H1 (cell line): ENCODE measurements around the gene ST14. TPM values are rescaled to one million over a fixed set of nuclear protein-coding genes. Genes with fewer than 3 reads are reported as not detected.
A peak's percentile ranks its signal among the peaks of the same experiment; 100 is the strongest.

Experiments used
- CTCF ChIA-PET: fragments of 300-600 bp; sonication (Branson Sonifier 250); formaldehyde crosslinking; loops from one replicate; lab custom pipeline; 2021; ENCODE audit not compliant: partially characterized antibody; lab: Charles Lee
- POLR2A ChIA-PET: fragments of 300-600 bp; sonication (Branson Sonifier 250); formaldehyde crosslinking; loops from one replicate; lab custom pipeline; 2021; ENCODE audit warnings: inconsistent platforms; ENCODE audit not compliant: partially characterized antibody; lab: Charles Lee
- DNase-seq, 2 experiments: peaks; one replicate each; pipeline versions ENCODE4 v3.0.0 to v3.0.0-alpha.2; 2010 to 2022; ENCODE audit warnings: low spot score in 2 of 2, low read depth in 1 of 2, mixed read lengths in 1 of 2
- FAIRE-seq: peaks from 2 replicates; lab custom pipeline; 2011; peaks lifted over from hg19 to GRCh38; lab: Jason Lieb, UNC
- H2AFZ ChIP-seq: 2 replicates; pipeline ENCODE4 v1.8.1; 2012; ENCODE audit warnings: low read length, inconsistent platforms
- H2AK5ac ChIP-seq: 2 replicates; pipeline ENCODE4 v1.6.1; 2013; ENCODE audit warnings: low read depth, low read length
- H2BK120ac ChIP-seq: replicated peaks from 2 replicates; pipeline ENCODE3; 2013; ENCODE audit warnings: low read depth, low read length, inconsistent platforms
- H2BK12ac ChIP-seq: 2 replicates; pipeline ENCODE4 v1.6.1; 2013; ENCODE audit warnings: low read depth, low read length
- H2BK15ac ChIP-seq: 2 replicates; pipeline ENCODE4 v1.6.1; 2013; ENCODE audit warnings: low read length
- H2BK20ac ChIP-seq: 2 replicates; pipeline ENCODE4 v1.6.1; 2013; ENCODE audit warnings: low read length
- H2BK5ac ChIP-seq: 2 replicates; pipeline ENCODE4 v1.6.1; 2013; ENCODE audit warnings: low read depth, low read length
- H3K14ac ChIP-seq: 2 replicates; pipeline ENCODE4 v1.6.1; 2013; ENCODE audit warnings: inconsistent platforms; ENCODE audit not compliant: insufficient read length
- H3K18ac ChIP-seq: 2 replicates; pipeline ENCODE4 v1.6.1; 2013; ENCODE audit warnings: low read length; ENCODE audit errors: extremely low read depth
- H3K23ac ChIP-seq: 2 replicates; pipeline ENCODE4 v1.6.1; 2013; ENCODE audit warnings: inconsistent platforms; ENCODE audit not compliant: insufficient read length
- H3K23me2 ChIP-seq: 2 replicates; pipeline ENCODE4 v1.6.1; 2013; ENCODE audit warnings: low read depth, low read length
- H3K27ac ChIP-seq: 2 replicates; pipeline ENCODE4 v1.6.1; 2011; ENCODE audit warnings: low read depth, low read length, inconsistent platforms
- H3K27me3 ChIP-seq, 4 experiments: replicated peaks in 1 of 4; 1 replicate in 1 of 4; 2 replicates in 3 of 4; pipeline versions ENCODE4 v1.6.1 to v1.8.1; 2011 to 2013; ENCODE audit warnings: low read length in 3 of 4, mild to moderate bottlenecking in 3 of 4, inconsistent platforms in 2 of 4, mixed read lengths in 2 of 4, moderate library complexity in 1 of 4; ENCODE audit not compliant: control insufficient read depth in 3 of 4, insufficient read depth in 3 of 4; ENCODE audit errors: extremely low read depth in 1 of 4
- H3K36me3 ChIP-seq, 4 experiments: 2 replicates each; pipeline versions ENCODE4 v1.6.1 to v1.8.1; 2011 to 2013; ENCODE audit warnings: mild to moderate bottlenecking in 4 of 4, low read length in 3 of 4, moderate library complexity in 2 of 4, control low read depth in 1 of 4, inconsistent platforms in 1 of 4; ENCODE audit not compliant: insufficient read depth in 4 of 4, control insufficient read depth in 2 of 4
- H3K4ac ChIP-seq: replicated peaks from 2 replicates; pipeline ENCODE3; 2013; ENCODE audit warnings: low read length, low read depth, mixed read lengths, inconsistent platforms; ENCODE audit not compliant: insufficient read length
- H3K4me1 ChIP-seq, 4 experiments: replicated peaks in 1 of 4; 1 replicate in 1 of 4; 2 replicates in 3 of 4; pipeline versions ENCODE4 v1.6.1 to v1.8.1; 2011 to 2013; ENCODE audit warnings: low read length in 3 of 4, inconsistent platforms in 2 of 4, mixed read lengths in 1 of 4; ENCODE audit not compliant: insufficient read depth in 4 of 4, control insufficient read depth in 3 of 4
- H3K4me2 ChIP-seq, 2 experiments: 2 replicates each; pipeline versions ENCODE4 v1.6.1 to v1.8.1; 2011 to 2013; ENCODE audit warnings: low read depth in 2 of 2, low read length in 2 of 2, control low read depth in 1 of 2, inconsistent platforms in 1 of 2, mild to moderate bottlenecking in 1 of 2; ENCODE audit not compliant: insufficient read depth in 1 of 2
- H3K4me3 ChIP-seq, 4 experiments: fragments of 200-600, 300-600 bp in 1 of 4; sonication (generic), shearing (Covaris generic), sonication (Bioruptor Twin) in 1 of 4; 2 replicates each; pipeline versions ENCODE4 v1.5.1 to v1.8.1; 2011 to 2016; ENCODE audit warnings: low read length in 4 of 4, low read depth in 3 of 4, control low read depth in 2 of 4, inconsistent platforms in 2 of 4, mild to moderate bottlenecking in 2 of 4, mixed read lengths in 1 of 4, moderate library complexity in 1 of 4; ENCODE audit not compliant: insufficient read depth in 2 of 4; ENCODE audit errors: extremely low read depth in 1 of 4
- H3K56ac ChIP-seq: replicated peaks from 2 replicates; pipeline ENCODE3; 2013; ENCODE audit warnings: low read depth, mild to moderate bottlenecking, mixed read lengths, low read length, inconsistent platforms; ENCODE audit not compliant: insufficient read length
- H3K79me1 ChIP-seq: 2 replicates; pipeline ENCODE4 v1.6.1; 2013; ENCODE audit warnings: low read depth, low read length, control low read depth
- H3K79me2 ChIP-seq, 2 experiments: 2 replicates each; pipeline versions ENCODE4 v1.6.1 to v1.8.1; 2012 to 2013; ENCODE audit warnings: low read length in 2 of 2, mild to moderate bottlenecking in 2 of 2, inconsistent platforms in 1 of 2; ENCODE audit not compliant: insufficient read depth in 2 of 2, control insufficient read depth in 1 of 2
- H3K9ac ChIP-seq, 4 experiments: replicated peaks in 1 of 4; 1 replicate in 1 of 4; 2 replicates in 3 of 4; pipeline versions ENCODE4 v1.6.1 to v1.8.1; 2011 to 2013; ENCODE audit warnings: low read depth in 3 of 4, low read length in 3 of 4, control low read depth in 2 of 4, mild to moderate bottlenecking in 2 of 4, moderate library complexity in 2 of 4, inconsistent platforms in 1 of 4; ENCODE audit errors: extremely low read depth in 1 of 4
- H3K9me3 ChIP-seq, 2 experiments: 2 replicates each; pipeline versions ENCODE4 v1.6.1 to v1.8.1; 2012 to 2013; ENCODE audit warnings: mild to moderate bottlenecking in 2 of 2, moderate library complexity in 2 of 2, control low read depth in 1 of 2, inconsistent platforms in 1 of 2, low read depth in 1 of 2, low read length in 1 of 2, mixed read lengths in 1 of 2; ENCODE audit not compliant: insufficient read depth in 2 of 2
- H4K20me1 ChIP-seq, 2 experiments: replicated peaks in 1 of 2; 2 replicates each; pipeline versions ENCODE3 to v1.8.1; 2011 to 2013; ENCODE audit warnings: inconsistent platforms in 2 of 2, low read length in 2 of 2, mild to moderate bottlenecking in 1 of 2; ENCODE audit not compliant: insufficient read depth in 2 of 2, control insufficient read depth in 1 of 2
- H4K5ac ChIP-seq: 2 replicates; pipeline ENCODE4 v1.6.1; 2013; ENCODE audit warnings: low read length, low read depth, mixed read lengths, inconsistent platforms; ENCODE audit not compliant: insufficient read length
- H4K8ac ChIP-seq: 2 replicates; pipeline ENCODE4 v1.8.0; 2013; ENCODE audit warnings: mild to moderate bottlenecking, moderate library complexity, low read length, inconsistent platforms; ENCODE audit not compliant: insufficient read depth; ENCODE audit errors: extremely low read depth
- H4K91ac ChIP-seq: replicated peaks from 2 replicates; pipeline ENCODE3; 2013; ENCODE audit warnings: low read length, mixed read lengths, inconsistent platforms; ENCODE audit not compliant: insufficient read length
- BRCA1 ChIP-seq: IDR thresholded peaks from 2 replicates; pipeline ENCODE4 v1.6.1; 2012; ENCODE audit warnings: low read depth, low read length, improper control_type of control experiment
- CEBPB ChIP-seq: IDR thresholded peaks from 2 replicates; pipeline ENCODE4 v1.6.1; 2012; ENCODE audit warnings: low read depth, low read length
- CTBP2 ChIP-seq: IDR thresholded peaks from 2 replicates; pipeline ENCODE4 v1.7.0; 2011; ENCODE audit warnings: borderline replicate concordance, mild to moderate bottlenecking, moderate library complexity, mixed read lengths, low read length; ENCODE audit not compliant: insufficient read depth, insufficient read length
- POU5F1 ChIP-seq: IDR thresholded peaks from 2 replicates; pipeline ENCODE4 v1.6.1; 2011; ENCODE audit warnings: low read depth, mild to moderate bottlenecking, low read length, moderate library complexity
- RAD21 ChIP-seq, 2 experiments: IDR thresholded peaks in 1 of 2; conservative IDR thresholded peaks in 1 of 2; 2 replicates each; pipeline ENCODE4 v1.6.1; 2011; ENCODE audit warnings: low read depth in 2 of 2, low read length in 2 of 2, improper control_type of control experiment in 1 of 2, inconsistent platforms in 1 of 2, mild to moderate bottlenecking in 1 of 2, moderate library complexity in 1 of 2
- RBBP5 ChIP-seq: IDR thresholded peaks from 2 replicates; pipeline ENCODE4 v1.7.1; 2012; ENCODE audit warnings: low read depth, mild to moderate bottlenecking, inconsistent platforms, low read length, moderate library complexity, borderline replicate concordance
- SIX5 ChIP-seq: IDR thresholded peaks from 2 replicates; pipeline ENCODE4 v1.6.1; 2011; ENCODE audit warnings: mild to moderate bottlenecking, low read depth, low read length
- TAF7 ChIP-seq: optimal IDR thresholded peaks from 2 replicates; pipeline ENCODE3; 2011; ENCODE audit warnings: low read depth, mild to moderate bottlenecking, inconsistent platforms, low read length, moderate library complexity, borderline replicate concordance
- WGBS, 2 experiments: shearing (Covaris generic) in 1 of 2; methylation state at CpG; one replicate each; pipeline versions ENCODE4 v1.1.6 to v1.1.7; 2013 to 2015; ENCODE audit warnings: low lambda C conversion rate in 2 of 2, mixed read lengths in 2 of 2, inconsistent platforms in 1 of 2, low coverage in 1 of 2, missing lambda C conversion rate in 1 of 2; ENCODE audit not compliant: insufficient replicate concordance in 2 of 2, insufficient coverage in 1 of 2, insufficient read length in 1 of 2; ENCODE audit errors: extremely low coverage in 1 of 2, missing lambda C conversion rate in 1 of 2; 5-methylcytosine and 5-hydroxymethylcytosine counted together
- polyA plus RNA-seq, 7 experiments: library from polyadenylated mRNA; depleted of rRNA in 3 of 7; stranded (reverse) in 5 of 7; unstranded in 2 of 7; fragments of >200 nt in 5 of 7; fragments of 200-250 nt in 2 of 7; gene quantifications; 1 replicate in 5 of 7; 2 replicates in 1 of 7; 4 replicates in 1 of 7; pipeline versions ENCODE4 v1.2.1 to v1.2.3, GENCODE V29; 2011 to 2013; ENCODE audit warnings: missing spikeins in 2 of 7, mixed read lengths in 2 of 7
- total RNA-seq: library from RNA; stranded (reverse); fragmentation: NEBNext Ultra II Directional; extraction: Animal tissue kit (Norgen Biotek cat#: 25700); gene quantifications from 2 replicates; pipeline ENCODE4 v1.2.1, GENCODE V29; 2021
- TF ChIP-seq, protein P1 (sequence below): IDR thresholded peaks from 2 replicates; pipeline ENCODE4 v1.6.1; 2012; ENCODE audit warnings: inconsistent platforms

The ST14 gene
- total and polyA plus RNA-seq, 2 of the 8 experiments (the other 6 are each of a cell fraction or from before 2014, with no cell fraction given): 22.4 to 24.9 TPM

DNA sequence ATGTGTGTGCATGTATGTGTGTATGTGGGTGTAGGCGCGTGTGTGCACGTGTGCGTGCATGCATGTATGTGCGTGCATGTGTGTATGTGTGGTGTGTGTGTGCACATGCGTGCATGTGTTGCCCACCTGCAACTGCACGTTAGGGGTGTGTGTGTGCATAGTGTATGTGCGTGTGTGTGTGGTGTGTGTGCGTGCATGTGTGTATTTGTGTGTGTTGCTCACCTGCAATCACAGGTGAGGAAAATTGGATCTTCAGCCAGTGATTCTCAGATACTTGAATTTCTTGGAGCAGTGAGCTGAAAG, 54.3 kb downstream of the ST14 start:
- no peaks in the 10 kb centered on the region for H3K27me3 ChIP-seq

More for the DNA sequence above, 54.3 kb downstream of the ST14 start:
- Histone ChIP-seq H3K9ac (no peak overlapping the region), H4K8ac (no peak overlapping the region), H3K36me3 (no peaks in the 10 kb centered on the region; a peak in 1 of 8 replicates), H2AFZ (no peak overlapping the region), H2BK12ac (peak overlapping the region; percentile 18; the same call in 1 of the 2 replicates), H4K91ac (peak overlapping the region; percentile 89), H3K27ac (no peak overlapping the region), H3K4me2 (no peak overlapping the region), H3K79me2 (no peaks in the 10 kb centered on the region), H3K4ac (peak overlapping the region; percentile 80), H2BK20ac (peak overlapping the region; percentile 40; the same call in 1 of the 2 replicates), H2BK15ac (peak overlapping the region; percentile 63; the same call in 1 of the 2 replicates), H3K4me1 (peaks cover 0 to 16% (median 12%) of the 10 kb centered on the region in 4 experiments; a peak in 6 of 7 replicates), H2BK120ac (peak overlapping the region; percentile 33), H2AK5ac (peak overlapping the region; percentile 58; the same call in 1 of the 2 replicates), H3K9me3 (no peaks in the 10 kb centered on the region), H2BK5ac (no peak overlapping the region), H4K5ac (no peak overlapping the region), H3K79me1 (no peaks in the 10 kb centered on the region), H3K4me3 (no peak overlapping the region), H3K18ac (no peak overlapping the region), H4K20me1 (peaks cover 0 to 3% of the 10 kb centered on the region in 2 experiments), H3K56ac (no peak overlapping the region), H3K23ac (no peak overlapping the region), H3K23me2 (no peaks in the 10 kb centered on the region), H3K14ac (no peak overlapping the region)
- CTCF ChIA-PET: interaction anchor here (0.7 to 3.1 kb wide), 2 partner anchors 217 to 219 kb away, joined by 4 to 18 read pairs; no protein-coding TSS in a partner anchor
- 91% methylated on average over 9 of the region's 9 CpGs; no CpG with 5 or more reads in 1 of the 2 experiments for WGBS, 2 experiments
- POLR2A ChIA-PET: no interaction called here
- TF ChIP-seq, protein P1, sequence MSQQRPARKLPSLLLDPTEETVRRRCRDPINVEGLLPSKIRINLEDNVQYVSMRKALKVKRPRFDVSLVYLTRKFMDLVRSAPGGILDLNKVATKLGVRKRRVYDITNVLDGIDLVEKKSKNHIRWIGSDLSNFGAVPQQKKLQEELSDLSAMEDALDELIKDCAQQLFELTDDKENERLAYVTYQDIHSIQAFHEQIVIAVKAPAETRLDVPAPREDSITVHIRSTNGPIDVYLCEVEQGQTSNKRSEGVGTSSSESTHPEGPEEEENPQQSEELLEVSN: no peak
- TF ChIP-seq POU5F1: no peak
- TF ChIP-seq RAD21 (IDR thresholded peaks at IDR 0.05 in 1 of 2, conservative IDR thresholded peaks at IDR 0.05 in 1 of 2; ENCODE audit: low read depth in 2 of 2, low read length in 2 of 2): no peak
- no peak for TF ChIP-seq SIX5
- no peak for TF ChIP-seq CTBP2
- TF ChIP-seq TAF7: no peak
- TF ChIP-seq RBBP5: no peak
- TF ChIP-seq CEBPB: no peak
- no peak for TF ChIP-seq BRCA1
- no peak for FAIRE-seq
- DNase-seq: no peak
